Fibroblast of skin of scalp (primary cell): Measurements from ENCODE around the gene DNAL4.

Experiments
- DNase-seq: peaks from one replicate; pipeline ENCODE4 v3.0.0-alpha.2; 2013

Gene DNAL4

GRCh38 chr22:38784035-38784434 is 9.9 kb downstream of the DNAL4 start:
- DNase-seq: no peak

- DNase-seq: no peak
Measured at GRCh38 chr22:38783095-38783615, 10.8 kb downstream of the DNAL4 start.

- peak; percentile 45 for DNase-seq
Measured at GRCh38 chr22:38782402-38783094, 11.4 kb downstream of the DNAL4 start.

GRCh38 chr22:38781033-38781432 is 12.9 kb downstream of the DNAL4 start:
- no peak for DNase-seq

GRCh38 chr22:38777087-38777671 is 16.8 kb downstream of the DNAL4 start:
- no peak for DNase-seq

- no peak for DNase-seq
Measured at GRCh38 chr22:38776086-38776485, 17.9 kb downstream of the DNAL4 start.

GRCh38 chr22:38775656-38776055 is 18.3 kb downstream of the DNAL4 start:
- no peak for DNase-seq

GRCh38 chr22:38774496-38775166 is 19.3 kb downstream of the DNAL4 start:
- DNase-seq: no peak

GRCh38 chr22:38773363-38773946 is 20.5 kb downstream of the DNAL4 start:
- no peak for DNase-seq

GRCh38 chr22:38772623-38772873 is 21.4 kb downstream of the DNAL4 start:
- DNase-seq: no peak

GRCh38 chr22:38770257-38770949 is 23.5 kb downstream of the DNAL4 start:
- DNase-seq: no peak

- DNase-seq: no peak
Measured at GRCh38 chr22:38768036-38768435, 25.9 kb downstream of the DNAL4 start.

GRCh38 chr22:38767313-38767712 is 26.6 kb downstream of the DNAL4 start:
- no peak for DNase-seq

- DNase-seq: peak; percentile 48
Measured at GRCh38 chr22:38766076-38766777, 27.7 kb downstream of the DNAL4 start.

GRCh38 chr22:38762551-38762983 is 31.4 kb downstream of the DNAL4 start:
- DNase-seq: no peak

- no peak for DNase-seq
Measured at GRCh38 chr22:38761202-38762162, 32.5 kb downstream of the DNAL4 start.

GRCh38 chr22:38760477-38761201 is 33.3 kb downstream of the DNAL4 start:
- DNase-seq: peak; percentile 57

GRCh38 chr22:38759005-38759404 is 34.9 kb downstream of the DNAL4 start:
- no peak for DNase-seq

- no peak for DNase-seq
Measured at GRCh38 chr22:38758276-38758945, 35.5 kb downstream of the DNAL4 start.

- no peak for DNase-seq
Measured at GRCh38 chr22:38757464-38757757, 36.5 kb downstream of the DNAL4 start.
